Fibroblast of upper back skin (primary cell): ENCODE results near the gene SH3RF3.
"Not testable (repeated sequence)": the region's sequence is repeated elsewhere in the genome, so short reads cannot be mapped to it uniquely, and the experiment has no call there.

ENCODE experiments used
- DNase-seq: peaks from one replicate; pipeline ENCODE4 v3.0.0-alpha.2; 2013

The SH3RF3 gene

DNA sequence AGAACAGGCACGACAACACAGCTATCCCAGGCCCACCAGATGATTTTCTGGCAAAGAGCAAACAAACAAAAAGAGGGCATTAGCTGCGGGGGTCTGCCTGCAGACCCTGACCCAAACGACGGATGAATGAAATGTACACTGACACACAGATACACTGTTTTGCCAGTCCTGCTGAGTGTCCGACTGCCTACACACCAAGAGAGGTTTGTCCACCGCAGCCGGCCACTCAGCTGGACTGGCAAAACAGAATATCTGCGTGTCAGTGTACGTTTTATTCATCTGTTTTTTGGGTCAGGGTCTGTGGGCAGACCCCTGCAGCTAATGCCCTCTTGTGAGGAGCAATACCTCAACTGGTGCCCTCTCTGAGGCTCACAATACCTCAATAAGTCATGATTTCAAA is 10.7 kb upstream of the SH3RF3 start:
- DNase-seq = no peak

DNA sequence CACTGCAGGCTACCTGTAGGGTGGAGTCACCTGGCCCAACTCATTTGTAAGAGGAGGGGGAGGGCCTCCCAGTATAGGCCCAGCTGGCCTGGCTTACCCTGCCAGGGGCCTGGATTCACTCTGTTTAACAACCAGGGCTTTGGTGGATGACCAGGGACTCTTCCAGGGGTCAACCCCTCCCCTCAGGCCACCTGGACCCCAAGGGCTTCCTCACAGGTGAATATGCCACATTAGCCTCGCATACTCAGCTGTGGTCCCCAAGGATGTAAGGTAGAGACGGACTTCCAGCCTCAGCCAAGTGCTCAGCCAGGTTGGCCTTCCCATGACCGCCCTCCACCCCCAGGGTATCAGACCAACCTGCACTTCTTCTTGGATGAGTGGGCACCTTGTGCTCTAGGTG is 8.8 kb upstream of the SH3RF3 start:
- DNase-seq = no peak

DNA sequence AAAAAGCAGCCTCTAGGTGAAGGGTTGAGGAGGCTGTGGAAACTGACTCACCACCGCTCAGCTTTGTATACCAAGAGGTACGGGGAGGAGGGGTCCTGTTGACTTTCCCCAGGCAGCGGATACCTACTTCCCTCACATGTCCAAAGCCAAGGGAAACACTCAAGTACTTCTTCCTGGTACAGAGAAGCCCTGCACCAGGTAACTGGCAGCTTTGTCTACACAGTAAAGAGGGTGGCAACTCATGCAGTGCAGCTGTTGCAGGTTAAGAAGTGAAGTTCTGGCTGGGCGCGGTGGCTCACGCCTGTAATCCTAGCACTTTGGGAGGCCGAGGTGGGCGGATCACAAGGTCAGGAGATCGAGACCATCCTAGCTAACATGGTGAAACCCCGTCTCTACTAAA is 8.3 kb upstream of the SH3RF3 start:
- not testable (repeated sequence) for DNase-seq

DNA sequence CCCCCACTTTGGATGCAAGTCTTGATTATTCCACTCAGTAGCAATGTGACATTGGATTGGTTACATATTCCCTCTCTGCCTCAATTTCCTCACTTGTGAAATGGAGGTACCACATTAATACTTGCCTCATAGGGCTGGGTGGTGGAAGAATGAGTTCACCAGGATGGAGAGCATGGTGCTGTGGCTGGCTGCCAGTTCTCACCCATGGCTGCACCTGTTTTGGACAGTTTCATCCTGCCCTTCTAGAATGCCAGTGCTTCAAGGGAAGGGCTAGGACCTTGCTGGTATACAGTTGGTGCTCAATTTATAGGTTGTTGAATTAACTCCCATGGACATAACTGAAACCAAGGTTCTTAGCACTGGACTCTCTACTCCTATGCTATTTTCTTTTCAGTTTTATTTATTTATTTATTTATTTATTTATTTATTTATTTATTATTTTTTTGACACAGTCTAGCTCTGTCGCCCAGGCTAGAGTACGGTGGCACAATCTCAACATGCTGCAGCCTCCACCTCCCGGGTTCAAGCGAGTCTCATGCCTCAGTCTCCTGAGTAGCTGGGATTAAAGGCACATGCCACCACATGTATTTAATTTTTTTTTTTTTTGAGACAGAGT is 5.3 kb upstream of the SH3RF3 start:
- DNase-seq = no peak

DNA sequence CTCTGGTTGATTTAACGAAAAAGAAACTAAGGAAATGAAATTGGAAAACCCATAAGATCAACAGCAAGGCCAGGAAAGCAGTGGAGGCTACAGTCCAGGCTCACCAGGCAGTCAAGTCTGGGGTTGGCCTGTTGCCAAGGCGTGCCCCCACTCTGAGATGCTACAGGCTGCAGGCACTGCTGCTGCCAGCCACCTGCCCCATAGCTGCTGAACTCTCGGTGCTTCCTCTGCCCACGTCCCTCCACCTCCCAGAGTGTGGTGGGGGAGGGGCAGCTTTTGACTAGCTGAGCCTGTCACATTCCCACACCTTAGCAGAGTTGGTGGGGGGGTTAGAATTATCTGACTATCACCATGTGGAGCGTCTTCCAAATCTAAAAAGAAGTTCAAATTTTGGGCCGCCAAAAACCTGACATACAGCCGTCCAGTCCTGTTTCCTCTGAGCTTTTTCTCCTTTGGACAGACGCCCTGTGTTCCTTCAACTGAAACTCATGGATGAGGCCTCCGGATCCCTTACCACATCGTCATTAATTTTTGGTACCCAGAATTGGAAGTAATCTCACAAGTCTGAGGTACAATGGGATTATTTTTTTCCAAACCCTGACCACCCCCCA is 3.9 kb upstream of the SH3RF3 start:
- no peak for DNase-seq

DNA sequence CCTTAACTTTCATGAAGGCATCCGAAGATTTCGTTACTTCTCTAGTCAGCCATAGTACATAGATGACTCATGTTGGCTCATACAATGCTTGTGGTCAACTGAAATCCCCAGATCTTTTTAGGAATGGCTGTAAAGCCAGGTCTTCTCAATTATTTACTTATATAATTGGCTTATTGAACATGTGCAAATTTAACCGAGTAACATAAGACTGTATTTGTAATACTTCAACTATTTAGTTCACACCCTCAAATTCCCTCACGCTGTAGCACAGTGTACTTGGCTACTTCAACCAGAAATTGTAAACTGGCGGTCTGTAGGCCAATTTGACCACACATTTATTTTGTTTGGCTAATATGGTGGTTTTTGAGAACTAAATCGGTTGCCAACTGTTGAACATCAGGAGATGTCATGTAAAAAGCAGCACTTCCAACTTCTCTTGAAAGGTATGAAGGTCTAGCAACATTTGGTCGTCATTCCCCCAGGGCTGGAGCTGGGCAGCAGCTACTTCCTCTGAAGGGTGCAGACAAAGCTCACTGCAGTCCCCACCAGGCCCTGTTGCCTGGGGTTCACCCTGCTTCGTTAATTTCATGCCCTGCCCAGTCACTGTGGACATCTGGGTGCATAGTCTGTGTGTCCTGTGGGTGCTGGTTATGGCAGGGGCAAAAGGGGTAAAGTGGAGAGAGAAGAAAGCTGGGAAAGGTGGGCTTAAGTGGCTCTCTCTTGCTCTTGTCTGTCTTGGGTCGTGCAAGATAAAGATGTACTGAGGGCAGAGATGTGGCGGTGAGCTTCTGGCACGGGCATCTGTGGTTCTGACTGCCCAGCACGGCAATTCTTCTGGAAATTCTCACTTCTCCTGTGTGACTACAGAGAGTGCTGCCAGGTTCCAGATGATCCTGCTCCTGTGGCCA is 3.2 kb upstream of the SH3RF3 start:
- peak; percentile 98 for DNase-seq

DNA sequence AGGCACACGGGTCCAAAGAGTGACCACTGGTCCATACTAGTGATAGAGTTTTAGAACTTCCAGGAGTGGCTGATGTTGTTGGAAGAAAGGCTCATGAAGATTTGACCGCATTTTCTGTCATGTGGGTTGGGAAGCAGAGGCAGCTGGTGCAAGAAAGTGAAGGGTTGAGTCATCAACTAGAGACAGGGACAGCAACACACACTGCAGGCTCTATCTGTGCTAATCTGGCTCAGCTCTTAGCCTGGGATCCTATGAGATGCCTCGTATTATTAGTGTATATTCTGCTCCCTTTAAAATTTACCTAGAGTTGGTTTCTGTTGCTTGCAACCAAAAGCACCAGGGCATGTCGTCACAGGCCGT is 2.5 kb upstream of the SH3RF3 start:
- DNase-seq = peak; percentile 90

DNA sequence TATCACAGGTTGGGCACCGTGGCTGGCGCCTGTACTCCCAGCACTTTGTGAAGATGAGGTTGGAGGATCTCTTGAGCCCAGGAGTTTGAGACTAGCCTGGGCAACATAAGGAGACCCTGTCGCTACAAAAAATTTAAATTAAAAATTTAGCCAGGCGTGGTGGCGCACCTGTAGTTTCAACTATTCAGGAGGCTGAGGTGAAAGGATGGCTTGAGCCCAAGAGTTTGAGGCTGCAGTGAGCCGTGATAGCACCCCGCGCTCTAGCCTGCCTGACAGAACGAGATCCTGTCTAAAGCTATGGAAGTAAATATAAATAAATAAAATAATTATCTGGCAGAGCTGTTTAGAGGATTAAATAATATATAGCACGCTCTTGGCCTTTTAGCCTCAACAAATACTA is 1.4 kb upstream of the SH3RF3 start:
- no peak for DNase-seq

DNA sequence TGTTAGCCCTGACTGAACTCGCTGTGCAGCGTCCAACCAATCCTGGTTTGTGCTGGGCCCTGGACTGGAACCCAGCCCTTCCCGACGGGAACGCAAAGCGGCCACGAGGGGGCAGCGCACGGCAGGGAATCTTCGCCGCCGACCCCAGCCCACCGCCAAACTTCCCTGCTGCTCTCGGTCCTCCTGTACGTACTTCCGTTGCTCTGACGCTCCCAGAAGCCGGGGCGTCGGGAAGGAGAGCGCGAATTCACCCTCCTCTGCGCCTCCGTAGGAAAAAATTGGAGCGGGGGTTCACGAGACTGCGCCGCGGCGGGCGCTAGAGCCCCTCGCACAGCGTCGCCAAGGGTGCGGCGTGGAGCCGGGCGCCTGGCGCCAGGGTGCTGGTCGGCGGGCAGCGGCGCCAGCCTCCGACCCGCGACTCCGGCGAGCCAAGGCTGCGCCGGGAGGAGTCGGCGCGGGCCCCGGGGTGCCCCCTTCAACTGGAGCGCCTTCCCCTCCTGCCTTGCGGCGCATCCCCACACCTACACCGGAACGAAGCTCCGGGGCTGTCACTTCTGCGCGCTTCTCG is 873 bp upstream of the SH3RF3 start:
- DNase-seq = peak; percentile 86

DNA sequence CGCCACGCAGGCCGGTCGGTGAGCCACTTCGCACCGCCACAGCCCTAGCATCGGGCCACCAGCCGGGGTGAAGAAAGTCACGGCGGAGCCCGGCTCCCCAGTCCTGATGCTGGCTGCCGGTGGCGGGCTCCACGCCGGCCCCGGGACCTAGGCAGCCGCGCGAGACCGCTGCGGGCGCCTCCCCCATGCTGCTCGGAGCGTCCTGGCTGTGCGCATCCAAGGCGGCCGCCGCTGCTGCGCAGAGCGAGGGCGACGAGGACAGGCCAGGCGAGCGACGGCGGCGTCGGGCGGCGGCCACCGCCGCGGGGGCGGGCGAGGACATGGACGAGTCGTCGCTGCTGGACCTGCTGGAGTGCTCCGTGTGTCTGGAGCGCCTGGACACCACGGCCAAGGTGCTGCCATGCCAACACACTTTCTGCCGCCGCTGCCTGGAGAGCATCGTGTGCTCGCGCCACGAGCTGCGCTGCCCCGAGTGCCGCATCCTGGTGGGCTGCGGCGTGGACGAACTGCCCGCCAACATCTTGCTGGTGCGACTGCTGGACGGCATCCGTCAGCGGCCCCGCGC is 433 bp downstream of the SH3RF3 start:
- DNase-seq = peak; percentile 14

DNA sequence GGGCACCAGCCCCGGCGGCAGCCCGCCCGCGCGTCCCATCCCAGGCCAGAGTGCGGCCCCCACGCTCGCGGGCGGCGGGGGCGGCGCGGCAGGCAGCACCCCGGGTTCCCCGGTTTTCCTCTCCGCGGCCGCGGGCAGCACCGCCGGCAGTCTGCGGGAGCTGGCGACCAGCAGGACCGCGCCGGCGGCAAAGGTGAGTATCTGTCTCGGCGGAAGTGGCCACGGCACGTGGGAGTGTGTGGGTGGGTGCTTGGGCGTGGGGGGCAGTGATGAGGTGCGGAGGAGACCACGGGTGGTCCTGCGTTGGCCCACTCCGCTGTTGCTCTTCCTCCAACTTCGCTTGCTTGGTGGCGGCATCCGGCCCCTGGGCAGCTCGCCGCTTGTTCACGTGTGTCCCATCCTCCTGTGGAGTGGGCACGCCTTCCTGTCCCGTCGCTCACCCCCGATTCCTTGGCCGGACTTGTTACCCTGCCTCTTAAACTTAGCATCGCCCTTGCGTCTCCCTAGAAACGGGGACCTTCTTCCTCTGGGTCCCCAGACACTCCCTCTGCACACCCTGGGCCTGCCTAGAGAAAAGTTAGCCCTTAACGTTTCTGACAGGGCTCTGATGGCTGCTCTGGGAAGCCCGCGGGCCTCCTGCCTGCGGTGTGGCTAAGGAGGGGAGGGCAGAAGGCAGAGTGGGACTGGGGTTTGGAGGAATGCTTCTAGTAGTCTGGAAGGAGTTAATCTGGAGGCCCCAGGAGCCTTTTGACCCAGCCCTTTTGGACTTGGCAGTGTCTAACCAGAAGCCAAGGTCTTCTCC is 1.1 kb downstream of the SH3RF3 start:
- DNase-seq = peak; percentile 10

DNA sequence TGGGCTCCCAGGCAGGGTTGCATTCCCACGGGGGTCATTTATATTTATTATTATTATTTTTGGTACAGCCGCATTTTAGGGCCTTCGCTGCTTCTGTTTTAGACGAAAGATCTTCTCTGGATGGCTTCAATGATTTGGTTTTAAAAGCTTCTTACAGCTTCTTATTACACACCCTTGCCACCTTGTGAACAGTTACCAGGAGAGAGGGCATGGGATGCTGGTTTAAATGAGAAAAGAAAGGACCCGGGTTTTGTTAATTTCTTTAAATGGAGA is 1.7 kb downstream of the SH3RF3 start:
- no peak for DNase-seq

DNA sequence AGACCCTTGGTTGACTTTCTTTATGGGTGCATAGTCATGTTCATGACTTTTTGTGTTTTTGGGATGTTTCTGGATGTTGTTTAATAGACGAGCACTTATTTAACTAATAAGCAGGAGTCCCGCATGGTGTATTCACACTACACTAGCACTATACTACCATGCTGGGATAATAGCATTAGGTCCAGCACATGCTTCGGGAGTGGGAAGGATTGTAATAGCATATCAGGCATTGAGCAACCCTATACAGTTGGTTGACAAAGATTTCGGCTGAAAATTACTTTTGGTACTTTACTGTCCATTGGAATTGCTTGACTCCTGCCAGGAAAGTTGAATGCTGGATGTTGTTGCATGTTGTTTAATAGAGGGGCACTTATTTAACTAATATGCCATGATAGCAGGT is 2.8 kb downstream of the SH3RF3 start:
- no peak for DNase-seq

DNA sequence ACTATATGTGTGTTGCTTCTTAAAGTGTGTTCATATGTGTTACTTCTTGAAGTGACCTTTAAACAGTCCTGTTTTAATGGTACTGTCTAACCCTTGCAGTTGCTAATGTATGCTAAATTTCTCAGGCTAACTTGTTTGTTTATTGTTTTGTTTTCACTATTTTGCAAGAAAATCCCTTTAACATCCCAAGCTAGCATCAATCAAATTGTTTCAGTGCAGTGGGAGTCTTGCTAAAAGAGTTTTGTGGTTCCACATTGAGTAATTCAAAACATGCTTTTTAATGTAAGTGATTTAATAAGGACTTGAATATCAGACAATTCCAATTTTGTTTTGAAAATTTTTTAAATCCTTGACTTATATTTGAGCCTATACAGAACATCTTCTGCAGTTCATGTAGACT is 3.6 kb downstream of the SH3RF3 start:
- DNase-seq = no peak

DNA sequence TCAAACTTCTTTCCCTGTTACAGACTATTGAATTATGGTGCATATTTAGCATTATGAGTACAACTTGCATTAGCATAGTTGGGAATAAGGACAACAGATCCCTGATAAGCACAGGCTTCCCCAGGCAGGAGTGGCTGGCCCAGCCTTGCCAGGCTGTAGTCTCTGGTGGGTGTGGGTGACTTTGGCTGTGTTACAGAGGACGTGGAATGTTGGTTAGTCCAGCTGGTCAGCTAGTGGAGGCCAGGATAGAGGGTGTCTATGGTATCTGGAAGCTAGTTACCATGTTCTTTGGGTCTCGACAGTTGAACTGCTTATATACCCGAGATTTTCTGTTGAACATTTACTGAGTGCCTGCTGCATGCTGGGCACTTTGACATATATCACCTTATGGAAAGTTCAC is 4.7 kb downstream of the SH3RF3 start:
- DNase-seq = no peak

DNA sequence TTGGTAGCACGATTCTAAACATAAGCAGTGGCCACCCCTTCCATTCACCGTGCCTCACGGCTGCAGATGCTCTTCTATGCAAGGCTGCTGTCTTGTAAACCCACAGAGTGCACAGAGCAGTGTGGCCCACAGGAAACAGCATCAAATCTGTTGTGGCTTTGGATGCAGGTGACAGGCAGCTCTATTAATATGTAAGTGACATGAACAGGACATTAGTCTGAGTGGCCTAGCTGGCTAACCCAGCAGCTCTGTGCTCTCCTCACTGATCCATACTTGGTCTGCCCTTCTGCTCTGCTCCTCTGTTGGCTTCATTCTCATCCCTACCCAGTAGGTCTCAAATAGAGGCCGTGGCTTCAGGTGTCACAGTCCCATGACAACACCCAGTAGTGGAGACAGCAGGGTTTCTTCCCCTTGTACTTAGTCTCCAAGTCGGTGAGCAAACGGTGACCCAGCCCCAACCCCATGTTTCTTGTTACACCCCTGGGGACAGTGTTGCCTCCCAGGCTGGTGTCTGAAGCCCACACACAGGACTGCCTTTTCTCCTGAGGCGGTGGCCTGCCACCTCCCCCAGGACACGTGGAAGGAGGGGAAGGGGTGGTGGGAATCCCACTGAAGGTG is 5.8 kb downstream of the SH3RF3 start:
- DNase-seq = no peak

DNA sequence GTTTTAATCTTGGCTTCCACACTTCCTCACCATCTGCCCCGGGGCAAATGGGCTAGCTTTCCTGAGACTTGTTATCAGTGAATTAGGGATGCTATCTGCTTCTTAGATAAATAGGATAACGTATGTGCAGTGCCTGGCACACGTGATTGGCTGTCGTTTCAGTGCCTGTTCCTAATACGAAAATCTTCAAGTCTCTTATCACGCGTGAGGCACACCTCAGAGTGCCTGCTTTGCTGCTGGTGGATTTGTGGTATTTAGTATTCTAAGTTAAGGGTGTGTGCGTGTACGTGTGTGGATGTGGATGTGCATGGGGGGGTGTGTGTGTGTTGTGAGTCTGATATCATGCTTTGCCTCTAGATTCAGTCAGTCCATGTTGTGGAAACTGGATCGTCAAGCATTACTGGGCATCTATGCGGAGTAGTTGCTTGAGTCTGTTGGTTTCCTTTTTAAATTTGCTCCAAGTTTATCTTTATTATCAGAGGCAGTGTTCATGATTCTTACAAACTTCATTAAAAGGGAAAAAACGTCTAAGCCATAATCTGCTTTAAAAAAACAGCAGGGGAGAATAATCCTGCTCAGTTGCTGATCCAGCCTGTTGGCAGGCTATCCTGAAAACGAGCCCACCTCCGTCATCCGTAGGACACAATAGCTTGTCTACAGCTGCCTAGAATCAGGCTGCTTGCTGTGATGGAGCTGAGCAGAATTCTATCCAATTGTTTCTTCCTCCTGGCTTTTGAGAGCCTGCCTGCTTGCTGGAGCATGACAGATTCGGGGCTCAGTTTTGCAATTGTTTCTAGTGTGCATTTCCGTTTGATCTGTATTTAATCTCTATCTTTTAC is 6.6 kb downstream of the SH3RF3 start:
- no peak for DNase-seq

DNA sequence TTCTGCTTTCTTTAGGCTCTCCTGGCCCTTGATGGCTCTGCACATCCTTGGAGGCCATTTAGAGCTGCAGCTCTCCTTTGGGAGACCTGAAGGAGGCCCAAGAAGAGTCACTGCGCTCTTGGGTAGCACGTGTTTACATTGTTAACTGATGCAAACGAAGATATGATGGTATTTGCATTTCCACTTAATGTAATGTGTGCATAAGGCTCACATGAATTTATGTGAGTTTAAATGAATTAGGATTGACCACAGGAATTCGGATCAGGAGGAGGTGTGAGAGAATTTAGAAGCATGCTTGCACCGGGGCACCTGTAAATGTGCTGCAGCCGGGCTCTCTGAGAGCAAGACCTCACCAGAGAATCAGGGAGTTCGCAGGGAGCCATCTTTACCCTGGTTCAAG is 7.5 kb downstream of the SH3RF3 start:
- no peak for DNase-seq

DNA sequence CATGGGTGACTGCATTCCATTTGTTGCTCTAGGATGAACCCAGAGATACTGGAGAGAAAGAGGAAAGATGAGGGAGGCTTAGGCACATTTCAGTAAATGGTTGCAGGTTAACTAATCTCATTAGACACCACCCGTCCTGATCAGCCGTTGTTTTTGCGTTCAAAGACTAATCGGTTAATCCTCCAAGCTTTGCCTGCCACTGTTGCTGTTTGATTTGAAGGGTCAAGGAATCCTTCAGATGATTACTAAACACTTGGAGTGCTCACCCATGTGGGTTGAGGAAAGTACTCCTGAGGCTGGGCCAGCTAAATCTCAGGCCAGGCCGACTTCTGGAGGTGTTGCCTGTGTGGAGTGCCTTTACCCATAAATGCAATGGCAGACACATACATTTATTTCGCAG is 8.6 kb downstream of the SH3RF3 start:
- DNase-seq = no peak

DNA sequence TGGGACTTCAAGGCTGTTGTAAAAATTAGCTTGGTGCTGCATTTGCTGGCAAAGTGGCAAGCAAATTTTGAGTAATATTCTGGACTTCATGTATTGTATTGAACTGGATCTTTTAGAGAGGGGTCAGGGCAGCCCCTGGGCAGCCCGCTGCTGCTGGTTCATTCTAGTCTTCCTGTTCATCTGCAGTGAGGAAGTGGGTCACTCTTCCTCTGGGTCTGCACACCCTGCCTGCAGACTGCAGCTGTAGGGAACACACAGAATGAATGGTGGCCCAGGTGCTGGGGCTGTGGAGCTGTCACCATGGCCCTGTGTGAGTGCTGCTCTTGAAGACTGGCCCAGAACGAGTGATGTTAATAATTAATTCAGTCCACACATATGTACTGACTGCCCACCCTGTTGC is 9.4 kb downstream of the SH3RF3 start:
- no peak for DNase-seq

DNA sequence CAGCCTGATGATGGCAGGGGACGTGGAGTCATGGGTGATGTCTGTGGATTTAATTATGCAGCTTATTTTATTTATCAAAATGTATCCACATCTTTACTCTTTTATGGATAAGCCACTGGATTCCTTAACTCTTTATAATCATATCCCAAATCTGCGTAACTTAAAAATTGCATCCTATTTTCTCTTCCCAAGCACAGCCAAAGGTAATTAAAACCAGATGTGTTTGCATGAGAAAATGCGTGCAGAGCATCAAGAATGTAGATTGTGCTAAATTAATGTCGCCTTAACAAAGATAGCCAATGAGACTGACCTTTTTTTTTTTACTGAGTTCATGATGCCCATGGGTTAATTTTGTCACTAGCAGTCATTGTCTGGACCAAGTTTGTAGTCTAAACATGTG is 10.0 kb downstream of the SH3RF3 start:
- DNase-seq = peak; percentile 61
